Measurements from ENCODE around the gene SLC1A7. TPM values are rescaled to one million over a fixed set of nuclear protein-coding genes. Genes with fewer than 3 reads are reported as not detected.

SLC1A7 gene
- total RNA-seq, 1 experiment from 2014 or later: not detected

DNA sequence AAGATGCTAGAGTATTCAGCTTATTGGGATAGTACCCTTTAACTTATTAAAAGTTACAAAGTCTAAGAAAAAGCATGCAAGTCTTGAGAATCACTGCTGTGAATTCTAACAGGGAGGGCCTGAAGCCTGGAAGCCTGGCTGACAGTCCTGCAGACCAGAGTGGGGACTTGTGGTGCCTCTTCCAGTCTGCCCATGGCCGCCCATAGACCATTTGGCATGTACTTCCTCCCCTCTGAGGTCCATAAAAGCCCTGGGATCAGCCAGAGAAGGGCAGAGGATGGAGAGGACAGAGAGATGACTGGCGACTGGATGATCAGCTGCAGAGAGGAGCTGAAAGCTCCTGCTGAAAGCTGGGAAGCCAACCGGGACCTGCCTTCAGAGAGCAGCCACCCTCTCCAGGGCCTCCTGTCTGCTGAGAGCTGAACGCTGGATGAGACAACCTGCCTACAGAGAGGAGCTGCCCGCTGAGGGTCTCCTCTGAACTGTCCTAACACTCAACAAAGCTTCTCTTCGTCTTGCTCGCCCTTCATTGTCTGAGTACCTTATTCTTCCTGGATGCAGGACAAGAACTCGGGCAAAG is 12.5 kb upstream of the SLC1A7 start:
- no peaks in the 10 kb centered on the region for H3K9me2 ChIP-seq (replicated peaks; ENCODE audit: insufficient read depth, low read length)
- no peaks in the 10 kb centered on the region for H4K20me1 ChIP-seq (ENCODE audit: insufficient read depth, low read depth, low read length)
- H3K36me3 ChIP-seq (ENCODE audit: insufficient read depth, low read length): no peaks in the 10 kb centered on the region
- H3K9ac ChIP-seq (ENCODE audit: low read length): no peak overlapping the region
- H3K4me3 ChIP-seq (ENCODE audit: low read length): no peak overlapping the region
- DNase-seq: no peak
- no peaks in the 10 kb centered on the region for H3K9me3 ChIP-seq (ENCODE audit: low read length)
- no peak overlapping the region; the same call in 1 of the 2 replicates for H2AFZ ChIP-seq (ENCODE audit: low read length)
- no peaks in the 10 kb centered on the region for H3K27me3 ChIP-seq (ENCODE audit: low read length)
- no peaks in the 10 kb centered on the region for H3K4me1 ChIP-seq (ENCODE audit: low read length)
- H3K27ac ChIP-seq (ENCODE audit: low read length): no peak overlapping the region
- H3K79me2 ChIP-seq (ENCODE audit: low read length): no peaks in the 10 kb centered on the region
- no peak overlapping the region for H3K4me2 ChIP-seq (ENCODE audit: low read depth, low read length, poor library complexity, severe bottlenecking)

DNA sequence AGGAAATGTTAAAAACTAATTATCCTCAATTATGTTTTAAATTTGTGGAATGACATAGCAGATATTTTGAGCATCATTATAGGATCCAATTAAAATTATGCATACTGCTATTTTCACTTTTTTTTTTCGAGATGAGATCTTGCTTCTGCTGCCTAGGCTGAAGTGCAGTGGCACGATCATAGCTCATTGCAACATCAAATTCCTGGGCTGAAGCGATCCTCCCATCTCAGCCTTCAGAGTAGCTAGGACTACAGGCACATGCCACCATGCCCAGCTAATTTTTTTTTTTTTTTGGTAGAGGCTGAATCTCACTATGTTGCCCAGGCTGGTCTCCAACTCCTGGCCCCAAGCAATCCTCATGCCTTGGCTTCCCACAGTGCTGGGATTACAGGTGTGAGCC is 11.3 kb upstream of the SLC1A7 start:
- H2AFZ ChIP-seq (ENCODE audit: low read length): no peak overlapping the region

DNA sequence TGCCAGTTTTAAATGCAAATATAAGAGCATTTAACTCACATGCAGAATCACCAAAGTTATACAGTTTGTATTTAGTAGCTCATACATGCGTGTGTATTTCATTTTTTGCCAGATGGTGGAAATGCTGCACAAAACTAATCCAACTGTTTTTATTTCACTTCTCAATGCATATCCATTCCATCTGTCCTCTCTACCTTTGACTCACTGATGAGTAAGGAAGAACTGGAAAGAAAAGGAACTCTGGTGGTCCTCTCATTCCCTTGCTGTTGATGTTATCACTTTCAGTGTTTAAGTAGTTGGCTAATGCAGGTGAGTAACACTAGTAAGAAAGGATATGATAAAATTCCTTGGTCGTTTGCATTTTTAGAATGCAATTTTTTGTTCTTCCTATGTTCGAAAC is 5.7 kb upstream of the SLC1A7 start:
- Histone ChIP-seq H3K4me3 (ENCODE audit: low read length) (no peak overlapping the region), H3K4me2 (ENCODE audit: low read depth, low read length, poor library complexity, severe bottlenecking) (no peak overlapping the region), H3K36me3 (ENCODE audit: insufficient read depth, low read length) (no peaks in the 10 kb centered on the region), H3K27ac (ENCODE audit: low read length) (no peak overlapping the region), H4K20me1 (ENCODE audit: insufficient read depth, low read depth, low read length) (no peaks in the 10 kb centered on the region), H3K9me3 (ENCODE audit: low read length) (no peaks in the 10 kb centered on the region), H2AFZ (ENCODE audit: low read length) (no peak overlapping the region), H3K9me2 (replicated peaks; ENCODE audit: insufficient read depth, low read length) (no peaks in the 10 kb centered on the region), H3K4me1 (ENCODE audit: low read length) (peaks cover 4% of the 10 kb centered on the region; the same call in 1 of the 2 replicates), H3K9ac (ENCODE audit: low read length) (no peak overlapping the region), H3K79me2 (ENCODE audit: low read length) (no peaks in the 10 kb centered on the region), H3K27me3 (ENCODE audit: low read length) (no peaks in the 10 kb centered on the region)
- no peak for DNase-seq

More for the DNA sequence above, 11.3 kb upstream of the SLC1A7 start:
- Histone ChIP-seq H3K27me3 (ENCODE audit: low read length) (no peaks in the 10 kb centered on the region), H3K4me1 (ENCODE audit: low read length) (no peaks in the 10 kb centered on the region), H3K9me2 (replicated peaks; ENCODE audit: insufficient read depth, low read length) (no peaks in the 10 kb centered on the region), H3K9me3 (ENCODE audit: low read length) (no peaks in the 10 kb centered on the region), H3K9ac (ENCODE audit: low read length) (no peak overlapping the region), H3K27ac (ENCODE audit: low read length) (no peak overlapping the region), H3K36me3 (ENCODE audit: insufficient read depth, low read length) (no peaks in the 10 kb centered on the region), H4K20me1 (ENCODE audit: insufficient read depth, low read depth, low read length) (no peaks in the 10 kb centered on the region), H3K4me2 (ENCODE audit: low read depth, low read length, poor library complexity, severe bottlenecking) (no peak overlapping the region), H3K79me2 (ENCODE audit: low read length) (no peaks in the 10 kb centered on the region), H3K4me3 (ENCODE audit: low read length) (no peak overlapping the region)
- no peak for DNase-seq

DNA sequence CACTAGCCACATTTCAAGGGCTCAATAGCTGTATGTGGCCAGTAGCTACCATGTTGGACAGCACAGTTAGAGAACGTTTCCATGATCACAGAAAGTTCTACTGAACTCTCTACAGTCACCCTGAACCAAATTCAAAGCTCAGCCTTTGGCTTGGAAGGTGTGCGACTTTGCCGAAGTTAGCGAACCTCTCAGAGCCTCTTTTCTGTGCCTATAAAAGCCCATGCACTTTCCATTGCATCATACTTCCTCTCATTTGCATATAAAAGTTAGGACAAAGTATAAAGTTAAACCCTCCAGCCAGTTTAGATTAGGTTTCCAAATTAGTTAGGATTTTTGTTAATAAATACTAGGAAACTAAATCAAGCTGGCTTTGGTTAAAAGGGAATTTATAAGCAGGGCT is 4.7 kb upstream of the SLC1A7 start:
- Histone ChIP-seq H3K9me3 (ENCODE audit: low read length) (no peaks in the 10 kb centered on the region), H3K27me3 (ENCODE audit: low read length) (no peaks in the 10 kb centered on the region), H3K9me2 (replicated peaks; ENCODE audit: insufficient read depth, low read length) (no peaks in the 10 kb centered on the region), H2AFZ (ENCODE audit: low read length) (no peak overlapping the region), H3K79me2 (ENCODE audit: low read length) (no peaks in the 10 kb centered on the region), H3K4me2 (ENCODE audit: low read depth, low read length, poor library complexity, severe bottlenecking) (no peak overlapping the region), H3K4me1 (ENCODE audit: low read length) (peaks cover 4% of the 10 kb centered on the region; the same call in 1 of the 2 replicates), H4K20me1 (ENCODE audit: insufficient read depth, low read depth, low read length) (no peaks in the 10 kb centered on the region), H3K36me3 (ENCODE audit: insufficient read depth, low read length) (no peaks in the 10 kb centered on the region), H3K4me3 (ENCODE audit: low read length) (no peak overlapping the region), H3K9ac (ENCODE audit: low read length) (no peak overlapping the region), H3K27ac (ENCODE audit: low read length) (no peak overlapping the region)
- no peak for DNase-seq

DNA sequence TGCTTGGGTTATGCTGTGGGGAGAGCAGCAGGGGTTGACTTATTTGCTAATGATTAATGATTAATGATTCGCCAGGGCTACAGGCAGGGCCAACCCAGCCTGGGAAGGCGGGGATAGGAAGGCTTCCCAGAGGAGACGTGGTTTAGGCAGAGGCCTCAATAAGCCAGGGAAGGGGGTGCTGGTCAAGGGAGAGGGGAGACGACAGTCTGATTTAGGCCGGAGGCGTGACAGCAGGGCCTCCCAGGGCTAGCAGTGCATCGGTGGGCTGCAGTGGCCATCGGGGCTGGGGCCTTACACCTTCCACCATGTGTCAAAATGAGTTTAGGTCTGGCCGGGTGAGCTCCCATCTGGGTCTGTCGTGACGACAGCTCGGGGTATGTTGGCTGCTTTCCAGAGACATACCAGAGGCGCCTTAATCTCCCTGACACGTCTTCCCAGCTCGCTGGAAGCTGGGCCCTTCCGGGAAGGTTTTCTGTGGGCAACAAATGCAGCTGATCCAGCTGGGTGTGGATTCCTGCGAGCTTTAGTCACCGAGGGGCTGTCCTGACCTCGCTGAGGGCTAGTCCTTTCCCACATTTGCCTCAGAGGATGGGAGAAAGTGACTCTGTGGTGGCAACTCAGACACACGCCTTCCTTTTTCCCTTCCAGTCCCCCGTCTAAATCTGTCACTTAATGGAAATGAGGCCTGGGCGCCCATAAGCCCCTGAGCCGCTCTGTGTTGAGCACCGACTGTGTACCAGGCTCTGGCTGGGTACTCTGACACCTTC is 3.7 kb upstream of the SLC1A7 start:
- no peak overlapping the region for H2AFZ ChIP-seq (ENCODE audit: low read length)
- H3K9me2 ChIP-seq (replicated peaks; ENCODE audit: insufficient read depth, low read length): no peaks in the 10 kb centered on the region
- no peaks in the 10 kb centered on the region for H3K27me3 ChIP-seq (ENCODE audit: low read length)
- no peaks in the 10 kb centered on the region for H4K20me1 ChIP-seq (ENCODE audit: insufficient read depth, low read depth, low read length)
- H3K27ac ChIP-seq (ENCODE audit: low read length): no peak overlapping the region
- no peak overlapping the region for H3K4me3 ChIP-seq (ENCODE audit: low read length)
- H3K4me1 ChIP-seq (ENCODE audit: low read length): peaks cover 4% of the 10 kb centered on the region; the same call in 1 of the 2 replicates
- DNase-seq: no peak
- H3K9me3 ChIP-seq (ENCODE audit: low read length): no peaks in the 10 kb centered on the region
- no peaks in the 10 kb centered on the region for H3K36me3 ChIP-seq (ENCODE audit: insufficient read depth, low read length)
- no peak overlapping the region for H3K4me2 ChIP-seq (ENCODE audit: low read depth, low read length, poor library complexity, severe bottlenecking)
- no peaks in the 10 kb centered on the region for H3K79me2 ChIP-seq (ENCODE audit: low read length)
- no peak overlapping the region for H3K9ac ChIP-seq (ENCODE audit: low read length)

DNA sequence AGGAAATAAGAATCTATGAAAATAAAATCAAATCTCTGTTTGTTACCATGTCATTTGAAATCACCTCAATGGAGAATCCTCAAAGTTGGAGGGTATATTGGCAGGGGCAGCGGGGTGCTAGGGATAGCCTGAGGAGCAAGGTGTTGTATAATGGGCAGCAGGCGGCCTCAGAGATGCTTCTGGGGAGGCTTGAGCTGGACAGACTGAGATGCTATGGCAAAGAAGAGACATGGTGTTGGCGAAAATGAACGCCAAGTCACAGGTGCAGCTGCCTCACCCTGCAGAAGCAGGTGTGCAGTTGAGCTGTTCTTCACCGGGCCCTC is 3.1 kb upstream of the SLC1A7 start:
- no peaks in the 10 kb centered on the region for H3K9me3 ChIP-seq (ENCODE audit: low read length)
- H2AFZ ChIP-seq (ENCODE audit: low read length): no peak overlapping the region
- H3K36me3 ChIP-seq (ENCODE audit: insufficient read depth, low read length): no peaks in the 10 kb centered on the region
- H4K20me1 ChIP-seq (ENCODE audit: insufficient read depth, low read depth, low read length): no peaks in the 10 kb centered on the region
- H3K4me2 ChIP-seq (ENCODE audit: low read depth, low read length, poor library complexity, severe bottlenecking): no peak overlapping the region
- H3K27me3 ChIP-seq (ENCODE audit: low read length): no peaks in the 10 kb centered on the region
- no peak for DNase-seq
- no peaks in the 10 kb centered on the region for H3K9me2 ChIP-seq (replicated peaks; ENCODE audit: insufficient read depth, low read length)
- H3K79me2 ChIP-seq (ENCODE audit: low read length): no peaks in the 10 kb centered on the region
- H3K27ac ChIP-seq (ENCODE audit: low read length): no peak overlapping the region
- no peak overlapping the region for H3K4me3 ChIP-seq (ENCODE audit: low read length)
- H3K4me1 ChIP-seq (ENCODE audit: low read length): peaks cover 4% of the 10 kb centered on the region; the same call in 1 of the 2 replicates
- H3K9ac ChIP-seq (ENCODE audit: low read length): no peak overlapping the region

DNA sequence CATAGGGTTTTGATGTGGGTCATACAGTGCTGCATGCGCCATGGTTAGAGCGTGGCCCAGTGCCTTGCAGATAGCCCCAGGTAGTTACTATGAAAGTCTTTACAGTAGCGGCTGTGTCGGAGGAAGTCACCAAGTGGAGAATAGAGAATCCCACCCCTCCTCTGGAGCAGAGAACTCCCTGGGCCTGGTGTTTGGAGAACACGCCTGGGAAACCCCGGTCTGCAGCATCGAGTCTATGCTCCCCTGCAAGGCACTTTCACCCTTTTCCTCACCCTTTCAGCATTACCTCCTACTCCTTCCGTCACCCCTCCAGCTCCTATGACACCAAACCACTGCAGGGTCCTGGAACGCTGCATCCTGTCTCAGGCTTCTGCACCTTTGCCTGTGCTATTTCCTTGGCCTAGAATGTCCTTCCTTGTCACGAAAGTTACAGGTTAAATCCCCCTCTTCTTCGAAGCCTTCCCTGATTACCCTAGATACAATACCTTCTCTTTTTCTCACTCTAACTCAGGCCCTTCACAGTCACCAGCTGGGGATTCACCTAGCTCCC is 2.7 kb upstream of the SLC1A7 start:
- no peaks in the 10 kb centered on the region for H3K9me2 ChIP-seq (replicated peaks; ENCODE audit: insufficient read depth, low read length)

DNA sequence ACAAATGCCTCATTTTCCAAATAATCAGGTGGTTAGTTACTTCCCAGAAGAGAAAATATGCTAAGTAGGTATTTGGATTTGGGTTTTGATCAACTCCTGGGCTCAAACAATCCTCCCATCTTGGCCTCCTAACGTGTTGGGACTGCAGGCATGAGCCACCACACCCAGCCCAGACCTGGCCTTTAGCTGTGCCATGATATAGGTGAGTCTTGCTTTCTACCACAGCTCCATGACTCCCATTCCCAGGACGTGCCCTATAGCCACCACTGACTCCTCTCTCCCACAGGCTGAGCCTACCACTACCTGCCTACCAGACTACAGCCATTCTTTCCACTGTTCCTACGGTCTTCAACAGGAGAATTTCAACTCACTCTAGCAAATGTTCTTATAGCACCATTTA is 1.8 kb upstream of the SLC1A7 start:
- no peak for DNase-seq
- Histone ChIP-seq H4K20me1 (ENCODE audit: insufficient read depth, low read depth, low read length) (no peaks in the 10 kb centered on the region), H3K4me1 (ENCODE audit: low read length) (peaks cover 4% of the 10 kb centered on the region; the same call in 1 of the 2 replicates), H3K4me3 (ENCODE audit: low read length) (no peak overlapping the region), H3K4me2 (ENCODE audit: low read depth, low read length, poor library complexity, severe bottlenecking) (no peak overlapping the region), H3K9me2 (replicated peaks; ENCODE audit: insufficient read depth, low read length) (no peaks in the 10 kb centered on the region), H3K27me3 (ENCODE audit: low read length) (no peaks in the 10 kb centered on the region), H3K9me3 (ENCODE audit: low read length) (no peaks in the 10 kb centered on the region), H3K36me3 (ENCODE audit: insufficient read depth, low read length) (no peaks in the 10 kb centered on the region), H3K27ac (ENCODE audit: low read length) (no peak overlapping the region), H3K9ac (ENCODE audit: low read length) (no peak overlapping the region), H2AFZ (ENCODE audit: low read length) (no peak overlapping the region), H3K79me2 (ENCODE audit: low read length) (no peaks in the 10 kb centered on the region)

More for the DNA sequence above, 2.7 kb upstream of the SLC1A7 start:
- Histone ChIP-seq H3K27ac (ENCODE audit: low read length) (no peak overlapping the region), H3K9ac (ENCODE audit: low read length) (no peak overlapping the region), H3K4me1 (ENCODE audit: low read length) (peaks cover 4% of the 10 kb centered on the region; the same call in 1 of the 2 replicates), H3K27me3 (ENCODE audit: low read length) (no peaks in the 10 kb centered on the region), H3K9me3 (ENCODE audit: low read length) (no peaks in the 10 kb centered on the region), H2AFZ (ENCODE audit: low read length) (no peak overlapping the region), H3K4me2 (ENCODE audit: low read depth, low read length, poor library complexity, severe bottlenecking) (no peak overlapping the region), H3K79me2 (ENCODE audit: low read length) (no peaks in the 10 kb centered on the region), H3K4me3 (ENCODE audit: low read length) (no peak overlapping the region), H4K20me1 (ENCODE audit: insufficient read depth, low read depth, low read length) (no peaks in the 10 kb centered on the region), H3K36me3 (ENCODE audit: insufficient read depth, low read length) (no peaks in the 10 kb centered on the region)
- DNase-seq: no peak

All from Karpas-422 (cell line).